OCI-M1 (cell line): ENCODE measurements around the gene TIGIT.

Experiments
- DNase-seq: peaks from one replicate; lab custom pipeline; 2025; lab: John Stamatoyannopoulos, UW

TIGIT gene

DNA sequence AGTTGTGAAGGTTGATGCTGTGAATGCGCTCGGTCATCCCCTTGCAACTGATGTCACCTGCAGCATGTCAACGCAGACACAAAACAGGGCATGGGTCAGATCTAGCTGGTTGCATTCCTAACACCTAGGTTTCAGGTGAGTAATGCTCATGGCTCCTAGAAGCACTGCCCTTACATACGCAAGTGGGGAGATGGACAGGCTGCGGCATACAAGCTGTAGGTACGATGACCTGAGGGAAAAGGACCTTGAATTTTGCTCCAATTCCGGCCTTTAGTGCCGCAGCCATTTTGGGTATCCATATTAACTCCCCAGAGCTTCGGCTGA lies 58.0 kb downstream of the TIGIT start:
- DNase-seq = no peak

DNA sequence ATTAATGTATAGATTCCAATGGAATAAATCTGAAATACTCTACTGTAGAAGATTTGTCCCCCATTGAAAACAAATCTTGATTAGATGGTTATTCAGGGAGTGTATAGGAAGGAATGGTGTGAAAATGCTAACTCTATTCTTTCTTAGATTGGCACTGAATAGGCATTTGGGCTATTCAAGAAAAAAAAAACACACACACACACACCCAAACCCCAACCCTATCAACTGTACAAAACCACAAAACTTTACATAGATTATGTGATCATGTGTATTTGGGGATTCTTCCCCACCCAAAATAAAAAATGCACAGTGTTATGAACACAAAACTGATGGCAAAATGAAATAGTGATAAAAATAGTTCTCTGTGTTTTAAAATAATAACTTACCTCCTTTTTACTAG lies 61.8 kb downstream of the TIGIT start:
- DNase-seq = no peak

DNA sequence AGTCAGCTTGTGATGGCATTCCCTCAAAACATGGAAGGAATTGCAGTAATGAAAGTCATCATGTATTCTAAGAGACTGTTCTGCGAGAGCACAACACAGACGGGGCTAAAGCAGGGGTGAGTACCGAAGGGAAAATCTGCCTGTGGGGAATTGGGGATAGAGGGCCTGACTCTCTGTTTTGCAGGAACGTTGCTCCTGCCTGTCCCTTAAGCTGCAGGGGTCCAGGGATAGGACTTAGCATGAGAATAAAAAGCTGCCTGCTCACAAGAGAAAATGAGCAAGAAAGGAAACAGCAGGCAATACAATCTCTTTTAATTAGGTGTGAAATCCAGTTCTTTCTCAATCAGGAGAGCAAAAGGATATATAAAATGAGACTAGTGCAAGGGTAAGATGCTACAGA lies 62.2 kb downstream of the TIGIT start:
- DNase-seq = no peak

- DNase-seq = no peak
Measured at GRCh38 chr3:114356525-114356924, 62.7 kb downstream of the TIGIT start.
